Activated B cell treated with CpG ODN at 0.5 μM for 24 hours (primary cell): Measurements from ENCODE around the gene LYRM4. TPM values are rescaled to one million over a fixed set of nuclear protein-coding genes. Genes with fewer than 3 reads are reported as not detected.

Experiments used
- ATAC-seq: fragments of 200-7000 bp; cut with Tn5 transposase; one replicate; pipeline ENCODE4 v1.10.0; 2021; ENCODE audit warnings: low read depth, mild to moderate bottlenecking, moderate library complexity
- CTCF ChIA-PET: fragments of 350-600 bp; sonication (Branson Sonifier 250); formaldehyde crosslinking; loops from one replicate; lab custom pipeline; 2021; ENCODE audit warnings: antibody characterized with exemption; lab: Charles Lee
- POLR2A ChIA-PET: fragments of 350-600 bp; sonication (Branson Sonifier 250); formaldehyde crosslinking; loops from one replicate; lab custom pipeline; 2021; ENCODE audit warnings: antibody characterized with exemption; lab: Charles Lee
- DNase-seq: peaks from one replicate; pipeline ENCODE4 v3.0.0; 2022
- H3K27ac Mint-ChIP-seq: one replicate; pipeline ENCODE4 v1.8.0; 2020; ENCODE audit warnings: mixed read lengths
- H3K27me3 Mint-ChIP-seq: one replicate; pipeline ENCODE4 v1.8.0; 2021; ENCODE audit warnings: mixed read lengths
- H3K36me3 Mint-ChIP-seq: one replicate; pipeline ENCODE4 v1.8.0; 2021; ENCODE audit warnings: low read depth, mixed read lengths
- H3K4me1 Mint-ChIP-seq: one replicate; pipeline ENCODE4 v1.8.0; 2021; ENCODE audit warnings: mixed read lengths
- H3K4me3 Mint-ChIP-seq: one replicate; pipeline ENCODE4 v1.8.0; 2020; ENCODE audit warnings: mild to moderate bottlenecking, mixed read lengths
- H3K9me3 Mint-ChIP-seq: one replicate; pipeline ENCODE4 v1.8.0; 2020; ENCODE audit warnings: mixed read lengths
- intact Hi-C: fragments of 100-400 bp; cut with micrococcal nuclease; formaldehyde crosslinking; loops from one replicate; pipeline ENCODE4 v1.15.1; 2024
- total RNA-seq: library from RNA; stranded (reverse); gene quantifications from 2 replicates; pipeline ENCODE4 v1.2.3, GENCODE V29; 2022
- TF ChIP-seq, protein P1 (sequence below): fragments of 200-600 bp; IDR thresholded peaks from one replicate; pipeline ENCODE4 v1.8.0; 2022; ENCODE audit warnings: antibody characterized with exemption, mild to moderate bottlenecking

Gene LYRM4
- total RNA-seq, 1 donor from 2014 or later, result 51.2 TPM

DNA sequence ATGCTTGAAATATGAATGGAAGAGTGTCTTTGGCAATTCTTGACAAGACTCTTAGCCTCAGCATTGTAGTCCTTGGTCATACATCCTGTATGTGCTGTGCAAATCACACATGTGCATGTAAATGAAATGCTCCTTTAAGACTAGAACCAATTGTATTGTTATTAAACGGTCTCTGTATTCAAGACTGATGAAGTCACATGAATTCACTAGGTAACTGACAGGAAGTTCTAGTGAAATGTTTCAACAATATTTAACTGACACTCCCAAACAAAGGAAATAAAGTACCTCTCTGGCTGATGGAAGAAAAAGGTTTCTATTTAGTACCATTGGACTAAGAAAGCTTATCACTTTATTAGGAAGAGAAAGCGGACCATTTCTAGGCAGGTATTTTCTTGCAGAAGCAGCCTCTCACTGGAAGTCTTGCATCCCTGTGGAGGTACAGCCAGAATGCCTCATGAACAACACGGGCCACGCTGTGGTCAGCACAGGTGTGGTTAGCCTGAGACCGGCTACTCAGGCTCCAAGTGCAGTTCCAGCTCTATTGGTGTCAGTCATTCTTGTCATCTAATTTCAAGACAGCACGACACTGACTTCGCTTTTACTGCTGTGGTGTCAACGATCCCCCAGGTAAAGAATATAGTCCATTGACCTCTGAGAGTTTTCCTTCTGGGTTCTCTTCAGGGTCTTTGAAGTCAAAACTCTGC is 158.3 kb downstream of the LYRM4 start:
- DNase-seq (no peak), ATAC-seq (no peak)
- POLR2A ChIA-PET, result no interaction called here
- no peak overlapping the region for H3K4me3 Mint-ChIP-seq
- TF ChIP-seq, protein P1, sequence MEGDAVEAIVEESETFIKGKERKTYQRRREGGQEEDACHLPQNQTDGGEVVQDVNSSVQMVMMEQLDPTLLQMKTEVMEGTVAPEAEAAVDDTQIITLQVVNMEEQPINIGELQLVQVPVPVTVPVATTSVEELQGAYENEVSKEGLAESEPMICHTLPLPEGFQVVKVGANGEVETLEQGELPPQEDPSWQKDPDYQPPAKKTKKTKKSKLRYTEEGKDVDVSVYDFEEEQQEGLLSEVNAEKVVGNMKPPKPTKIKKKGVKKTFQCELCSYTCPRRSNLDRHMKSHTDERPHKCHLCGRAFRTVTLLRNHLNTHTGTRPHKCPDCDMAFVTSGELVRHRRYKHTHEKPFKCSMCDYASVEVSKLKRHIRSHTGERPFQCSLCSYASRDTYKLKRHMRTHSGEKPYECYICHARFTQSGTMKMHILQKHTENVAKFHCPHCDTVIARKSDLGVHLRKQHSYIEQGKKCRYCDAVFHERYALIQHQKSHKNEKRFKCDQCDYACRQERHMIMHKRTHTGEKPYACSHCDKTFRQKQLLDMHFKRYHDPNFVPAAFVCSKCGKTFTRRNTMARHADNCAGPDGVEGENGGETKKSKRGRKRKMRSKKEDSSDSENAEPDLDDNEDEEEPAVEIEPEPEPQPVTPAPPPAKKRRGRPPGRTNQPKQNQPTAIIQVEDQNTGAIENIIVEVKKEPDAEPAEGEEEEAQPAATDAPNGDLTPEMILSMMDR, result no peak
- no peaks in the 10 kb centered on the region for H3K9me3 Mint-ChIP-seq
- H3K4me1 Mint-ChIP-seq, result no peaks in the 10 kb centered on the region
- intact Hi-C loops, result no loop called here
- no peaks in the 10 kb centered on the region for H3K36me3 Mint-ChIP-seq
- H3K27ac Mint-ChIP-seq, result no peak overlapping the region
- H3K27me3 Mint-ChIP-seq, result no peaks in the 10 kb centered on the region
- CTCF ChIA-PET, result no interaction called here

DNA sequence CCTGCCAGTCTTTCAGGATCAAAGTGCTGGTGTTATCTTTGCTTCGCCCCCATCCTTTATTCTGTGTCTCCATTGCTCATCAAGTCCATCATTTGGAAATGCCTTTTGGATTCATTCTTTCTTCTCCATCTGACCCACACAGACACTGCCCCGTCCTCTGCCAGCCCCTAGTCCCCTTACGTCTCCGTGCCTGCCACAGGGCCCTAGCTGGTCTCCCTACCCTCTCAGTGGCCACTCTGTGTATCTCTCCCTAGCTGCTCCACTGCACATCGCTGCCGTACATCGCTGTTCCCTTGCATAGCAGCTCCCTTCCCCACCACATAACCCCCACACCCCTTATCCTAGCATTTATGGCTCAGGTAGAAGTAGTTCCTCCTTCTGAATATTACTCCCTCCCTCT is 159.9 kb downstream of the LYRM4 start:
- POLR2A ChIA-PET, result no interaction called here
- no peaks in the 10 kb centered on the region for H3K27me3 Mint-ChIP-seq
- no peak overlapping the region for H3K27ac Mint-ChIP-seq
- peaks cover 12% of the 10 kb centered on the region for H3K4me1 Mint-ChIP-seq
- ATAC-seq (no peak), DNase-seq (no peak)
- H3K4me3 Mint-ChIP-seq, result no peak overlapping the region
- CTCF ChIA-PET, result no interaction called here
- no peaks in the 10 kb centered on the region for H3K36me3 Mint-ChIP-seq
- H3K9me3 Mint-ChIP-seq, result no peaks in the 10 kb centered on the region
- TF ChIP-seq, protein P1, result no peak
- intact Hi-C loops, result no loop called here

DNA sequence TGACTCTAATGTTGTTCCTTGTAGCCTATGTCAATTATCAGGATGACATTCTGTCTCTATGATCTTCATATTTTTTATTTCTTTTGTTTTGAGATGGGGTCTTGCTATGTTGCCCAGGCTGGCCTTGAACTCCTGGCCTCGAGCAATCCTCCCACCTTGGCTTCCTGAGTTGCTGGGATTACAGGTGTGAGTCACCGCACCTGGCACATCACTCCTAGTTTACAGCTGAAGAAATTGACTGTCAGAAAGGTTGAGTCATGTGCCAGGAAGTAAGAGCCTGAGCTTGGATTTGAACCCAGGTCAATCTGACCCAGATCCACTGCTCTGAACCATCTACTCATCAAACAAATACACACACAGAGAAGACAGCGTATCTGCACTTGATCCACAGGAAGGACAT is 161.2 kb downstream of the LYRM4 start:
- H3K27ac Mint-ChIP-seq, result no peak overlapping the region
- no peaks in the 10 kb centered on the region for H3K27me3 Mint-ChIP-seq
- H3K36me3 Mint-ChIP-seq, result no peaks in the 10 kb centered on the region
- CTCF ChIA-PET, result no interaction called here
- ATAC-seq, result no peak
- DNase-seq, result no peak
- no peak overlapping the region for H3K4me3 Mint-ChIP-seq
- peaks cover 23% of the 10 kb centered on the region for H3K4me1 Mint-ChIP-seq
- POLR2A ChIA-PET, result no interaction called here
- no peaks in the 10 kb centered on the region for H3K9me3 Mint-ChIP-seq
- TF ChIP-seq, protein P1, result no peak
- intact Hi-C loops, result no loop called here

DNA sequence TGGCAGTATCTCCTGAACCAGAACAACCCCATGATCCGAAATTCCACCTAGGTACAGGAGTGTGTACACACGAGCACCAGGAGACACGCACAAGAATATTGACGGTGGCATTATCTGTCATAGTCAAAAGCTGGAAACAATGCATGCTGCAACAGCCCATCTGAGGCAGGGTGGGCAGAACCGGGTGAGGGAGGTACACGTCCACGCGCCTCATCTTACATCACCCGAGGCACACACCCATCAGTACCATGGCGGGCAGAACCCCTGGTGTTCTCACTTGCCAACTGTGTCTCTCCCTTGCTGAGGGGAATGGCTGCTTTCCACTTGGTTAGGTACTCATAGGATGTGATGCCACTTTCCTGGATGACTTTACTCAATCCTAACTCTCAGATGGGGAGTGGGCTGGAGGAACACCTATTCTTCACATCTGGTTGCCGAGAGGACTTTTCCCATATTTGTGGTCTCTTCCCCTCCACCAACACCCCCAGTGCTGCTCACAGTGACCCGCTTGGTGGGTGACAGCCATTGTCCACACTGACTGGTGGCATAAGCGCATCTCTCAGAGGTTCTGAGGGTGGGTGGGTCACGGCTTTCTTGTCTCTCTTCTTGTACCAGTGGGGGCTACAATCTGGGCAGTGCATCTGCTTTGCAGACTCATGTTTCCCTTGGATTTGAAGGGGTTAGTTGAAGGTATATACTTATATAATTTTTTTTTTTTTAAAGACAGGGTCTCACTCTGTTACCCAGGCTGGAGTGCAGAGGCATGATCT is 162.1 kb downstream of the LYRM4 start:
- H3K9me3 Mint-ChIP-seq, result no peaks in the 10 kb centered on the region
- POLR2A ChIA-PET, result no interaction called here

DNA sequence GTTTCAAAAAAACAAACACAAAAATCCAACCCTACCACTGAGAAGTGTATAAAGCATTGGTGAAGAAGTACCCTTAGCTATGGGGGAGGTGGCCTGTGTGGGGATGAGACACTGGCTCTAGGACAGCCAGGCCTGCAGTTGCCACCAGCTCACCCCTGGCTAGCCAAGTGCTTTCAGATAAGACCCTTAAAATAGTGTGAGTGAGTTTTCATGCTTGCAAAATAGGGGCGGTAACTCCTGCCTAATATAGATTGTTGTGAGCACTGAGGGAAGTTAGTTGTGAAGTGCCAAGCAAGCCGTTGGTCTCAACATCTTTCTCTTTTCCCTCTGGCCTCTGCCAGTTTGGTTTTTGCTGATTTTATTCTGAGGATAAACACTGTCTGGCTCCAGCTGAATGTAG is 164.3 kb downstream of the LYRM4 start:
- TF ChIP-seq, protein P1, result no peak
- DNase-seq (no peak), ATAC-seq (no peak)
- Mint-ChIP-seq H3K36me3 (no peaks in the 10 kb centered on the region), H3K4me3 (no peak overlapping the region), H3K27me3 (no peaks in the 10 kb centered on the region), H3K4me1 (peaks cover 37% of the 10 kb centered on the region), H3K9me3 (no peaks in the 10 kb centered on the region), H3K27ac (no peak overlapping the region)
- intact Hi-C loops, result no loop called here
- POLR2A ChIA-PET, result no interaction called here
- CTCF ChIA-PET, result no interaction called here

More for the DNA sequence above, 162.1 kb downstream of the LYRM4 start:
- TF ChIP-seq, protein P1, result no peak
- DNase-seq (no peak), ATAC-seq (no peak)
- Mint-ChIP-seq H3K36me3 (no peaks in the 10 kb centered on the region), H3K4me1 (peaks cover 30% of the 10 kb centered on the region), H3K27me3 (no peaks in the 10 kb centered on the region), H3K27ac (no peak overlapping the region), H3K4me3 (no peak overlapping the region)
- intact Hi-C loops, result no loop called here
- CTCF ChIA-PET, result no interaction called here
